RWPE2 (cell line): ENCODE data around the gene NSD2.
"Not testable (repeated sequence)": the region's sequence is repeated elsewhere in the genome, so short reads cannot be mapped to it uniquely, and the experiment has no call there.

ENCODE experiments used
- ATAC-seq: fragments of 200-7000 bp; cut with Tn5 transposase; 3 replicates; pipeline ENCODE4 v1.9.1; 2021; ENCODE audit warnings: low read depth
- DNase-seq: peaks from one replicate; pipeline ENCODE4 v3.0.0-alpha.2; 2020; ENCODE audit warnings: low spot score
- H3K27ac ChIP-seq: fragments of 450-650 bp; 2 replicates; pipeline ENCODE4 v1.5.1; 2017; ENCODE audit warnings: mild to moderate bottlenecking; ENCODE audit not compliant: poor library complexity, severe bottlenecking
- H3K27me3 ChIP-seq: fragments of 250-450 bp; sonication (Bioruptor Pico); 2 replicates; pipeline ENCODE4 v1.5.1; 2021; ENCODE audit warnings: mild to moderate bottlenecking, moderate library complexity; ENCODE audit not compliant: insufficient read depth, poor library complexity, severe bottlenecking
- H3K36me3 ChIP-seq: fragments of 250-450 bp; sonication (Bioruptor Pico); 2 replicates; pipeline ENCODE4 v1.5.1; 2020; ENCODE audit warnings: low read depth, mild to moderate bottlenecking, moderate library complexity
- H3K4me1 ChIP-seq: fragments of 250-450 bp; sonication (Bioruptor Pico); 2 replicates; pipeline ENCODE4 v1.5.1; 2021; ENCODE audit warnings: mild to moderate bottlenecking, moderate library complexity; ENCODE audit not compliant: insufficient read depth, poor library complexity, severe bottlenecking
- H3K4me3 ChIP-seq: fragments of 250-450 bp; sonication (Bioruptor Pico); 2 replicates; pipeline ENCODE4 v1.5.1; 2021; ENCODE audit warnings: mild to moderate bottlenecking, moderate library complexity; ENCODE audit not compliant: severe bottlenecking
- H3K9me3 ChIP-seq: fragments of 250-450 bp; sonication (Bioruptor Pico); 2 replicates; pipeline ENCODE4 v1.5.1; 2021; ENCODE audit warnings: mild to moderate bottlenecking, moderate library complexity; ENCODE audit not compliant: severe bottlenecking
- CTCF ChIP-seq: fragments of 450-650 bp; IDR thresholded peaks from one replicate; pipeline ENCODE4 v1.5.1; 2017; ENCODE audit warnings: mild to moderate bottlenecking, moderate library complexity; ENCODE audit not compliant: poor library complexity, severe bottlenecking

The NSD2 gene

DNA sequence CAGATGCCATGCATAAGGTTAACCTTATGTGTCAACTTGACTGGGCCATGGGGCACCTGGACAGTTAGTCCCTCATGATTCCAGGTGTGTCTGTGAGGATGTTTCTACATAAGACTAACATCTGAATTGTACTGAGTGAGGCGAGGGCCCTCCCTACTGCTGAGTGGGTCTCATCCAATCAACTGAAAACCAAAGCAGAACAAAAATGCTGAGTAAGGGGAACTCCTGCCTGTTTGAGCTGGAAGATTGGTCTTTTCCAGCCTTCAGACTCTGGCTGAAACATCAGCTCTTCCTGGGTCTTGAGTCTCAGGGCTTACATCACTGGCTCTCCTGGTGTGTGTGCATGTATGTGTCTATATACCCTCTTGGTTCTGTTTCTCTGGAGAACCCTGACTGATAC is 123.7 kb downstream of the NSD2 start:
- H3K27me3 ChIP-seq: no peaks in the 10 kb centered on the region
- ATAC-seq (no peak), DNase-seq (no peak)
- peaks cover 10% of the 10 kb centered on the region for H3K9me3 ChIP-seq
- peaks cover 21% of the 10 kb centered on the region for H3K36me3 ChIP-seq
- no peak overlapping the region for H3K27ac ChIP-seq
- H3K4me3 ChIP-seq: no peak overlapping the region
- H3K4me1 ChIP-seq: peaks cover 10% of the 10 kb centered on the region
- no peak for TF ChIP-seq CTCF

- ATAC-seq (no peak), DNase-seq (no peak)
- Histone ChIP-seq H3K36me3 (peaks cover 21% of the 10 kb centered on the region), H3K4me3 (no peak overlapping the region), H3K27me3 (no peaks in the 10 kb centered on the region), H3K27ac (no peak overlapping the region), H3K9me3 (peaks cover 12% of the 10 kb centered on the region), H3K4me1 (peaks cover 10% of the 10 kb centered on the region)
- no peak for TF ChIP-seq CTCF
Measured at GRCh38 chr4:1996866-1997611, 125.8 kb downstream of the NSD2 start.

GRCh38 chr4:1997712-1998111 is 126.5 kb downstream of the NSD2 start:
- DNase-seq: no peak
- Histone ChIP-seq H3K27ac (no peak overlapping the region), H3K9me3 (peaks cover 12% of the 10 kb centered on the region), H3K4me1 (peaks cover 10% of the 10 kb centered on the region), H3K4me3 (no peak overlapping the region), H3K27me3 (no peaks in the 10 kb centered on the region), H3K36me3 (peaks cover 25% of the 10 kb centered on the region)
- no peak for TF ChIP-seq CTCF
- no peak for ATAC-seq

DNA sequence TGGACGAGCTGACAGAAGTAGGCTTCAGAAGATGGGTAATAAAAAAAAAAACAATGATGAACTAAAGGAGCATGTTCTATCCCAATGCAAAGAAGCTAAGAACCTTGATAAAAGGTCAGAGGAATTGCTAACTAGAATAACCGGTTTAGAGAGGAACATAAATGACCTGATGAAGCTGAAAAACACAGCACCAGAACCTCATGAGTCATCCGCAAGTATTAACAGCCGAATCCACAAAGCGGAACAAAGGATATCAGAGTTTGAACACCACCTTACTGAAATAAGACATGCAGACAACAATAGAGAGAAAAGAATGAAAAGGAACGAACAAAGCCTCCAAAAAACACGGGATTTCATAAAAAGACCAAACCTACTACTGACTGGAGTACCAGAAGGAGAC is 127.1 kb downstream of the NSD2 start:
- peaks cover 10% of the 10 kb centered on the region for H3K4me1 ChIP-seq
- peaks cover 12% of the 10 kb centered on the region for H3K9me3 ChIP-seq
- ATAC-seq: no peak
- H3K36me3 ChIP-seq: peaks cover 31% of the 10 kb centered on the region
- DNase-seq: no peak
- no peak for TF ChIP-seq CTCF
- no peak overlapping the region for H3K4me3 ChIP-seq
- H3K27ac ChIP-seq: no peak overlapping the region
- no peaks in the 10 kb centered on the region for H3K27me3 ChIP-seq

- not testable (repeated sequence) for H3K27me3 ChIP-seq, H3K4me3 ChIP-seq, ATAC-seq, DNase-seq, H3K27ac ChIP-seq
- Histone ChIP-seq H3K36me3 (peaks cover 41% of the 10 kb centered on the region), H3K9me3 (peaks cover 12% of the 10 kb centered on the region), H3K4me1 (peaks cover 10% of the 10 kb centered on the region)
Measured at GRCh38 chr4:1999308-1999707, 128.1 kb downstream of the NSD2 start.

DNA sequence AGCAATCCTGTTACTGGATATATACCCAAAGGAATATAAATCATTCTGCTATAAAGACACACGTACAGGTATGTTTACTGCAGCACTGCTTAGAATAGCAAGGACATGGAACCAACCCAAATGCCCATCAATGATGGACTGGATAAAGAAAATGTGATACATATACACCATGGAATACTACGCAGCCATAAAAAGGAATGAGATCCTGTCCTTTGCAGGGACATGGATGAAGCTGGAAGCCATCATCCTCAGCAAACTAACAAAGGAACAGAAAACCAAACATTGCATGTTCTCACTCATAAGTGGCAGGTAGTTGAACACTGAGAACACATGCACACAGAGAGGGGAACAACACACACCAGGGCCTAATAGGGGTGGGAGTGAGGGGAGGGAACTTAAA is 132.2 kb downstream of the NSD2 start:
- not testable (repeated sequence) for ATAC-seq, H3K4me1 ChIP-seq, H3K4me3 ChIP-seq, H3K9me3 ChIP-seq, DNase-seq, H3K27me3 ChIP-seq, H3K27ac ChIP-seq
- H3K36me3 ChIP-seq: peaks cover 61% of the 10 kb centered on the region
